GM21529 (cell line): ENCODE data around the gene PLB1.

ENCODE experiments used
- ATAC-seq: cut with Tn5 transposase; IDR thresholded peaks from one replicate; pipeline ENCODE4 v1.9.1; 2021; ENCODE audit not compliant: unreplicated experiment

PLB1 gene

GRCh38 chr2:28496781-28497180 is 921 bp downstream of the PLB1 start:
- no peak for ATAC-seq

GRCh38 chr2:28497206-28497605 is 1.3 kb downstream of the PLB1 start:
- ATAC-seq, result no peak

GRCh38 chr2:28499282-28499681 is 3.4 kb downstream of the PLB1 start:
- no peak for ATAC-seq

- no peak for ATAC-seq
Observed at GRCh38 chr2:28505361-28505760, 9.5 kb downstream of the PLB1 start.

GRCh38 chr2:28506112-28506910 is 10.5 kb downstream of the PLB1 start:
- ATAC-seq, result no peak

GRCh38 chr2:28507796-28508764 is 12.2 kb downstream of the PLB1 start:
- no peak for ATAC-seq

GRCh38 chr2:28509361-28509760 is 13.5 kb downstream of the PLB1 start:
- ATAC-seq, result no peak

GRCh38 chr2:28510184-28510583 is 14.3 kb downstream of the PLB1 start:
- ATAC-seq, result no peak

GRCh38 chr2:28511871-28512606 is 16.2 kb downstream of the PLB1 start:
- ATAC-seq, result no peak

GRCh38 chr2:28512607-28512965 is 16.7 kb downstream of the PLB1 start:
- no peak for ATAC-seq

GRCh38 chr2:28513097-28513496 is 17.2 kb downstream of the PLB1 start:
- ATAC-seq, result no peak

GRCh38 chr2:28515176-28515751 is 19.4 kb downstream of the PLB1 start:
- no peak for ATAC-seq

- ATAC-seq, result no peak
Observed at GRCh38 chr2:28516430-28516829, 20.6 kb downstream of the PLB1 start.

- no peak for ATAC-seq
Observed at GRCh38 chr2:28516950-28517349, 21.1 kb downstream of the PLB1 start.

GRCh38 chr2:28521663-28522062 is 25.8 kb downstream of the PLB1 start:
- ATAC-seq, result no peak

GRCh38 chr2:28522481-28522880 is 26.6 kb downstream of the PLB1 start:
- ATAC-seq, result no peak

GRCh38 chr2:28523902-28524301 is 28.0 kb downstream of the PLB1 start:
- ATAC-seq, result no peak

- no peak for ATAC-seq
Observed at GRCh38 chr2:28525481-28525880, 29.6 kb downstream of the PLB1 start.

GRCh38 chr2:28526527-28527132 is 30.8 kb downstream of the PLB1 start:
- no peak for ATAC-seq

- no peak for ATAC-seq
Observed at GRCh38 chr2:28527196-28527595, 31.3 kb downstream of the PLB1 start.

GRCh38 chr2:28528206-28528605 is 32.3 kb downstream of the PLB1 start:
- no peak for ATAC-seq
